Stimulated activated CD4-positive, alpha-beta T cell treated with anti-CD3 and anti-CD28 coated beads, Interleukin-2, amount 100 ng/mL, for 24 hours (primary cell): ENCODE measurements around the gene PQBP1.
A peak's percentile ranks its signal among the peaks of the same experiment; 100 is the strongest.
"Not testable (repeated sequence)": the region's sequence is repeated elsewhere in the genome, so short reads cannot be mapped to it uniquely, and the experiment has no call there.

Experiments
- DNase-seq, 2 donors: peaks; one replicate each; pipeline ENCODE4 v3.0.0-alpha.2; 2020

PQBP1 gene, protein sequence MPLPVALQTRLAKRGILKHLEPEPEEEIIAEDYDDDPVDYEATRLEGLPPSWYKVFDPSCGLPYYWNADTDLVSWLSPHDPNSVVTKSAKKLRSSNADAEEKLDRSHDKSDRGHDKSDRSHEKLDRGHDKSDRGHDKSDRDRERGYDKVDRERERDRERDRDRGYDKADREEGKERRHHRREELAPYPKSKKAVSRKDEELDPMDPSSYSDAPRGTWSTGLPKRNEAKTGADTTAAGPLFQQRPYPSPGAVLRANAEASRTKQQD

DNA sequence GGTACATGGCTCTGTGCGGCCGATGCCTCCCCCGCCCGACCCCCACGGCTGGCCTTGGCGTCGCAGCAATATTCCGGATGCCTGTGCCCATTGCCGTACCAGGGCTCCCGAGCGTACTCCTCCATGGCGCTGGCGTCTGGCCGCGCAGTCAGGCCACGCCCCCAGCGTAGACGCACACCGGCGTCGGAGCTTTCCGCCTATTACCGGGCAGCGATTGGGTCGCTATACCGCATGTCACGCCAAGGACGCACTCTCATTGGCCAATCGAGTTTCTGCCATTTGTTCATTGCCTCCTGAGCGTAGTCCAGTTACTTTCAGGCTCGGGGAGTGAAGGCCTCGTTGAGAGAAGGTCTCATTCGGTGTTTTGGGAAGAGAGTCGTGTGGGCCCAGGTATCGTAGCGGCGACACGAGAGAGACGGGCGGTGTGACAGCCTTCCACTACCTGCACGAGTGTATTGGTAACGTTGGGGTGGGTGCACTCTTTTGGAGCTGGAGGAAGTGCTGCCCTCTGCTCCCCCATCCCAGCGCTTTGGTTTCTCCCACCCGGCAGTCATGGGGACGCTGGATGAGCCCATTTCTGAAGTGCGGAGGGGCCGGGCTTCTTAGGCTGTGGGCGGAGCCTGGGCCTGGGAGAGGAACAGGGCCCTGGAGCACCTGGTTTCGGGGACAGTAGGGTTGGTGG is at the start of gene PQBP1, which contains the start of gene TIMM17B:
Gene PQBP1, plus strand, starts transcription at position 306 of the 682 bp plus-strand sequence. CDS start 580 bp downstream, outside the sequence.
Gene TIMM17B, minus strand, starts transcription at position 144 of the 682 bp plus-strand sequence. Its CDS starts 19 bp downstream, at position 125.
- peak; percentile 84 for DNase-seq

DNA sequence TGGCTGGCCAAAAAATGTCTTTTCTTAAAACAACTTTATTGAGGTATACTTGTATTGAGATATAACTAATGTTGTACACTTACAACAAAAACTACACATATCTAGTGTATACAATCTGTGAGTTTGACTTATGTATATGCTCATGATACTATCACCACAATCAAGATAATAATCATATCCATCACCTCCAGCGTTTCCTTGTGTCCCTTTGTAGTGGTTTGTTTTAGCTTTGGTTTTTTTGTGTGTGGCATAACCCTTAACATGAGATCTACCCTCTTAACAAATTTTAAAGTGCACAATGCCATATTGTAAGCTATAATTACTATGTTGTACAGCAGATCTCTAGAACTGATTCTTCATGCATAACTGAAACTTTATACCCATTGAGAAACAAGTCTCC is 48.9 kb upstream of the PQBP1 start:
- no peak for DNase-seq

DNA sequence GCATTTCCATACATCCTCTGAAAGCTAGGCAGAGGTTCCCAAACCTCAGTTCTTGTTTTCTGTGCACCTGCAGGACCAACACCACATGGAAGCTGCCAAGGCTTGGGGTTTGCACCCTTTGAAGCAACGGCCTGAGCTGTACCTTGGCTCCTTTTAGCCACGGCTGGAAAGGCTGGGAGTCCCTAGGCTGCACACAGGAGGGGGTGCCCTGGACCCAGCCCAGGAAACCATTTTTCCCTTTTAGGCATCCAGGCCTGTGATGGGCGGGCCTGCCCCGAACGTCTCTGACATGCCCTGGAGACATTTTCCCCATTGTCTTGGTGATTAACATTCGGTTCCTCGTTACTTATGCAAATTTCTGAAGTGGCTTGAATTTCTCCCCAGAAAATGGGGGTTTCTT is 44.9 kb upstream of the PQBP1 start:
- DNase-seq = no peak

DNA sequence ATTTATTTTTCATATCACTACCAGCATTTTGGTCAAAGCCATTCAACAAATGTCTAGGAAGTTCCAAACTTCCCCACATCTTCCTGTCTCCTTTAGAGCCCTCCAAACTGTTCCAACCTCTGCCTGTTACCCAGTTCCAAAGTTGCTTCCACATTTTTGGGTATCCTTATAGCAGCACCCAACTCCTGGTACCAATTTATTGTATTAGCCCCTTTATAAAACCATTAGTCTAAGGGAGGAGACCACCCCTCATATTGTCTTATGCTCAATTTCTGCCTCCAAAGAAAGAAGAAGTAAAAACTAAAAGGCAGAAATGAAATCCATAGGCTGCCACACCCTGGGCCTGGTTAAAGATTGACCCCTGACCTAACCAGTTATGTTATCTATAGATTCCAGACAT is 44.2 kb upstream of the PQBP1 start:
- DNase-seq = not testable (repeated sequence)

DNA sequence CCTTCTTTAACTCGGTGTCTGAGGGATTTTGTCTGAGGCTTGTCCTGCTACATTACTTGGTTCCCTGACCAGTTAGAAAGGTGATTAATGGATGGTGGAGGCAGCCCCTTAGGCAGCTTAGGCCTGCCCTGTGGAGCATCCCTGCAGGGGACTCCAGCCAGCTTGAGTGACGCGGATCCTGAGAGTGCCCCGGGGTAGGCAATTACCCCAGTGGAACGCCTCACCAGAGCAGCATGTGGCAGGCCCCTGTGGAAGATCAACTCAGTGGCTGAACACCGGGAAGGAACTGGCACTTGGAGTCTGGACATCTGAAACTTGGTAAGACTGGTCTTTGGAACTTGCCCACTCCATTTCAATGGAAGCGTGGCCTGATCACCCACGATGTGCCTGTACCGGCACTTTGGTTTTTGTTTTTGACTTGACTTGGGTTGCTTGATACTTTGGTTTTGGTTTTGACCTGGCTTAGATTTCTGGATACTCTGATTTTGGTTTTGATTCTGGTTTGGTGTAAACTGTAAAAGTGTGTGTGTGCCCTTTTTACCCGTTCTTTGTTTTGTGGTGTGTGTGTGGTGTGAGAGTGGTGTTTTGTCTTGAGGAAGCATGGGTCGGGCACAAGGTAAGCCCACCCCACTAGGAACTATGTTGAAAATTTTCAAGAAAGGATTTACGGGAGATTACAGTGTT is 43.5 kb upstream of the PQBP1 start:
- DNase-seq = not testable (repeated sequence)

DNA sequence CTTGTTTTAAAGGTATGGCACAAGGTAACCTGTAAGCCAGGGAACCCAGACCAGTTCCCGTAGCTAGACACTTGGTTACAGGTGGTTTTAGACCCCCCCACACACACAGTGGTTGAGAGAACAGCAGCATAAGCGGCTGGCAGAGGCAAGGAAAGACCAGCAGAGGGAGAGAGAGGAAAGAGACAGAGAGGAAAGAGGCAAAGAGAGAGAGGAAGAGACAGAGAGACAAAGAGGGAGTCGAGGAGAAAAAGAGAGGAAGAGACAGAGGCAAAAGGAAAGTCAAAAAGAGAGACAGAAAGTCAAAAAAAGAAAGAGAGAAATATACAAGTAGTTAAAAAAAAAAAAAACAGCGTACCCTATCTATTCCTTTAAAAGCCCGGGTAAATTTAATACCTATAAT is 42.8 kb upstream of the PQBP1 start:
- DNase-seq = no peak

DNA sequence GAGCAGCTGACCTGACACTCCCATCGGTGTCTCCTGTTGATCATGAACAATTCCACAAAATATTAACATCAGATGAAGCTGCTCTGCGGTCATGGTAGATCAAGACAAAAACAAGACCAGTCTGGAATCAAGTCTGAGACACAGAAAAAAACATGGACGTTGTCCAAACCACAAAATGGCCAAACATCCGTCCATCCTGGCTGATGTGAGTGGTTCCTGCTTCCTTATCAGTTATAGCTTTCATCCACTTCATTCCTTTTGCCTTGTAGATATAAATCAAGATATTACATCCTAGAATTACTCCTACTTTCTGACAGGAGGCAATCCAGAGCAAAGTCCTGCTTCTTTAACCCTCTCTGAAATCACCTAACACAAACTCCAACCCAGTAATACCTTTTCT is 33.5 kb upstream of the PQBP1 start:
- DNase-seq = no peak

DNA sequence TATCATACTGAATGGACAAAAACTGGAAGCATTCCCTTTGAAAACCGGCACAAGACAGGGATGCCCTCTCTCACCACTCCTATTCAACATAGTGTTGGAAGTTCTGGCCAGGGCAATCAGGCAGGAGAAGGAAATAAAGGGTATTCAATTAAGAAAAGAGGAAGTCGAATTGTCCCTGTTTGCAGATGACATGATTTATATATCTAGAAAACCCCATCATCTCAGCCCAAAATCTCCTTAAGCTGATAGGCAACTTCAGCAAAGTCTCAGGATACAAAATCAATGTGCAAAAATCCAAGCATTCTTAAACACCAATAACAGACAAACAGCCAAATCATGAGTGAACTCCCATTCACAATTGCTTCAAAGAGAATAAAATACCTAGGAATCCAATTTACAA is 25.7 kb upstream of the PQBP1 start:
- not testable (repeated sequence) for DNase-seq

DNA sequence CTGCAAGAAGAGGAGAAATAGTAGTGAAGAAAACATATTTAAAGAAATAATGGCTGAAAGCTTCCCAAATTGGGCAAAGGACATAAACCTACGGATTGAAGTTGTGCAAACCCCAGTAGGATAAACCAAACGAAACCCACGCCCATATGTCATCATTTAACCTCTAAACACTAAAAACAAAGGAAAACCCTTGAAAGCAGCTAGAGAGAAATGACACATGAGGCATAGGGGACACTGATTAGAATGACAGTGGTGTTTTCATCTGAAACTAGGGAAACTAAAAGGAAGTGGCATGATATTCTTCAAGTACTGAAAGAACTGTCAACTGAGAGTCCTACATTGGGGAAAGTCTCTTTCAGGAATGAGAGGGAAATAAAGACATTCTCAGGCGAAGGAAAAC is 20.8 kb upstream of the PQBP1 start:
- DNase-seq = not testable (repeated sequence)

DNA sequence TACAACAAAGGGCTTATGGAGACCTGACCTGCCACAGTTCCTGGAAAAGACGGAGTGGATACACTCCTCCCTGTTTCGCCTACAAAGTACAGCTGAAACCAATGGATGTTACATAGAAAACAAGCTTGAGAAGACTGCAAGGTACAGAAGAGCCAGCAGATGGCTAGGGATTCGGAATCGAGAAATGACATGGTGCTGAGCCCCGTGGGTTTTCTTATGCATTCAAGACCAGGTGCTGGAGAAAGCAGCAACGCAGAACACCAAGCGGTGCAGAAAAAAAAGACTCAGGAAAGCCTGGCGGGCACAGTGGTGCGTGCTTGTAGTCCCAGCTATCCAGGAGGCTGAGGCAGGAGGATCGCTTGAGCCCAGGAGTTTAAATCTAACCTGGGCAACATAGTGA is 14.0 kb upstream of the PQBP1 start:
- no peak for DNase-seq

DNA sequence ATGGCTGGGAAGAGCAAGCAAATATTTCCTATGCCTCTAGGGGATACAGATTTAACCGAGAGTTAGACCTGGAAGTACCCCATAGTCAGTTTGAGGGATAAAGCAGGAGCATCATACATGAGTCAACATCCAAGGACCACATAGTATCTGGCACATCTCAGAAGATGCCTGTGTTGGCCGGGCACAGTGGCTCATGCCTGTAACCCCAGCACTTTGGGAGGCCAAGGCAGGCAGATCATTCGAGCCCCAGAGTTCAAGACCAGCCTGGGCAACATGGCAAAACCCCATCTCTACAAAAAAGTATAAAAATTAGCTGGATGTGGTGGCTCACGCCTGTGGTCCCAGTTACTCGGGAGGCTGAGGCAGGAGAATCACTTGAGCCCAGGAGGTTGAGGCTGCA is 11.1 kb upstream of the PQBP1 start:
- not testable (repeated sequence) for DNase-seq

DNA sequence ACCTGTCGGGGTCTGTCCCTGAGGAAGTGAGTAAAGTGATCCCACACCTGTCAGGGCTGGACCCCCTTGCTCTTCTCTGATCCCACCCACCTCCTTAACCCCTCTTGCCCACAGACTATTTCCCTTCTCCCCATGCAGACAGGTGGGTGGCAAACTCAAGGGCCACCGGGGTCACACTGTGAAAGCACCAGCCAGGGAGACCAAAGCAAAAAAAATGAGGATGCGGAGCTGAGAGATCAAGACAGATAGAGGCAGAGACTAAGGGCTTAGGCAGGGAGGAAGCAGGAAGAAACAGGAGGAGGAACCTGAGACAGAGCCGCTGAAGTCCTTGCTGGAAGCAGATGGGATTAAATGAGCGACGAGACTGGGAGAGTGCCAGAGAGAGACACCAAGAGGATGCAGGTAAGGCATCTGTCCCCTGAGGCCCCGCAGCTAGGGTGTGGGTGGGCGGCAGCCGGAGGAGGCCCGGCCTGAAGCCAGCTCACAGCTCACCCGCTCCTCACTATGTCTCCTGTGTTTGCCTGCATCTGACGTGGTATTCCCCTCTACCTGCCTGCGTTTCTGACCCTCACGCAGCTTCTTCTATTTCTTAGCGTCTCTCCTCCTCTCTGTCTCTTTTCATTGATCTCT is 7.3 kb upstream of the PQBP1 start:
- DNase-seq = peak in 1 of 2 donors; percentile 25

DNA sequence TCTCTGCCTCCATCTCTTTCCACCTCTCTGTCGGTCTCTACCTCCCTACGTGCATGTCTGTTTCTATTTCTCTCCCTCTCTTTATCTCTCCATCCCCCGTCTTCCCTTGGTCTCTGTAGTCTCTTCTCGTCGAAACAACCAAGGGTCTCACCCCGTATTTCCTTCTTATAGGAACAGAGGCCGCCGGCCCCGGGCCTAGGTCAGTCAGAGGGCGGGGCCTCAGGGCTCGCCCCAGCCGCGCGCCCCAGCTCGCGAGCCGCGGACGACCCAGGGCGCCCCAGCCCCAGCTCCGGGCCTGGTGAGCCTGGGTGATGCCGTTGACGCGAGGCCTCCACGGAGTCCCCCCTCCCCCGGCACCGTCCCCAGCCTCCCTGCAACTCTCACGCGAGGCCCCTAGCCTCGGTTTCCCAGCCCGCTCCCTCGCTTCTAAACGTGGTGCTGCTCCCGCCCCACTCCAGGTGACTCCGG is 6.8 kb upstream of the PQBP1 start:
- peak; percentile 32 to 34 for DNase-seq

DNA sequence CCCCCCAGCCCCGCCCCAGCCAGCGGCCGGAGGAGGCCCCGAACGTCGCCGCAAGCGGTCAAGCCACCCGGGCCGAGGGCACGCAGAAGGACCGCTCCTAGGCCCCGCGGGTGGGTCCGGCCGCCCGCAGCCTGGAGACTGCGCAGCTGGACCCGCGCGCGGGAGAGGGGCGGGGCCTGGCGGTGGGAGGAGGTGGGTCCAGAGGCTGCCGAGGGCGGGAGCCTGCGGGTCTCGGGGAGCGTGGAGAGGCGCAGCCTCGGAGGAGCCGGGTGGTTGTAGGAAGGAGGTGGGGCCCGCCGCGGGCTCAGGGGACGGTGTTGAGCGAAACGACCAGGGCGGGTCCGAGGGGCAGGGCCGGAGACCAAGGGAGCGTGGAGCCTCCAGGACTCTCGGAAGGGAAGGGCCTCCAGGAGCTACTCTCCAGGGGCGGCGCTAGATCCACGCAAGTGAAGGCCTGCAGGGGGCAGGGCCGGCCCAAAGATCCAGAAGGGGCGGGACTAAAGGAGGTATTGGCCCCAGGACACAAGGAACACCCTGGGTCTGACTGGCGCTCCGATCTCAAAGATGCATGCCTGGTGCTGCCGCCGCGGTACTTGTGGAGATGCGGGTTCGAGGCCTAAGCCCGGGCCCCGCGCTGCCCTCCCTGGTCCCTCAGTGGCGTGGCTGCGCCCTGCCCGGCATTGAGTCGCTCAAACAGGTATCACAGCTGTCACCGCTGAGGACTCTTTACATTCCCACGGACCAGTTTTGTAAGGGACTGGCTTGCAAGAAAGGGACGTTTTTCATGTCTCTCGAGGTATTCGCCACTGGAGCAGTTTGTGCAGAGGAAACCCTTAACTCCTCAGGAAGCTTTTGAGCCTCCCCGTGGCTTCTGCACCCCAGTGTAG is 6.1 kb upstream of the PQBP1 start:
- DNase-seq = peak; percentile 74 to 77

DNA sequence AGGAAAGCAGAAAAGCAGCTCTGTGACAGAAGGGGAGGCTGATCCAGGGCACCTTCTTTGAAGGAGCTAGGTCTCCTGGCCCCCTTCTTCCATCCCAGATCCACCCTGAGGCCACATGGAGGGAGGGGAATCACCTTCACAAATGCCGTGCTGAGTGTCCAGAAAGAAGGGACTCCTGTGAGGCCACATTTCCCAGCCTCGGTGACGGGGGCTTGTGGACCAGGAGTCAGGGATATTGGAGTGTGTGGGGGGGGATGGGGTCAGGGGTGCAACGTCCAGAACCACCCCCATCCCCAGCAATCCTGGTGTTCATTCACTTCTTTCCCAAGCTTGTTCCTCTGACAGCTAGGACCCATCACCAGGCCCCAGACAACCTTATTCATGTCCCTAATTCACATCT is 4.8 kb upstream of the PQBP1 start:
- no peak for DNase-seq

DNA sequence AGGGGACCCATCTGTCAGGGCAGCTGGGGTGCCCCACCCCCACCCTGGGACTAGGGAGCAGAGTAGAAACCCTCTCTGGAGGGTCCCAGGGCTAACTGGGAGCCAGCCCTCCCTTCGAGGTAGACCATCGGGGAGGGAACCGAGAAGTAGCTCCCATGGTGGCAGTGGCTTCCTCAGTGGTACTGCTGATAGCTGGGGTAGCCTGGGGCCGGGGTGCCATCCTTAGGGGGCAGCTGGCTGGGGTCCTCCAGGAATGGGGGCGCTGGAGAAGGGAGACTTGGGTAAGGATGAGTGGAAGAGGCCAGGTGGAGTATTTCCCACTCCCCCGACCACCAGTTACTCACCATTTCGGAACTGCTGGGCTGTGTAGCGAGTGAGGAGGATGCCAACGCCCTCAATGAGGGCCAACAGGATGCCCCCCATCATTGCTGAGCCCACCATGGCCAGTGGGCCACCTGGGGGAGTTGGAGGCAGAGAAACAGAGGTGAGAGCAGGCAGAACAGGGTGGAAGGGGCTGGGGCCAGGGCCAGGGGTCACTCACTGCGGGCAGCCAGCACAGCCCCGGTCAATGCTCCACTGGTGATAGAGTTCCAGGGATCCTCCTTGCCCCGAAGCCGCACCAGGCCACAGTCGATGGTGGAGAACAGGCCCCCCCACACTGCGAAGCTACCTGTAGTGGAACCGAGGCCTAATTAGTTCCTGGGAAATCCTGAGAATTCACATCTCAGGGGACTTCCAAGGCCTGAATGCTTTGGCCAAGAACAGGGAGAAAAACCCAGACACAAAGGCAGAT is 4.0 kb upstream of the PQBP1 start:
- no peak for DNase-seq

DNA sequence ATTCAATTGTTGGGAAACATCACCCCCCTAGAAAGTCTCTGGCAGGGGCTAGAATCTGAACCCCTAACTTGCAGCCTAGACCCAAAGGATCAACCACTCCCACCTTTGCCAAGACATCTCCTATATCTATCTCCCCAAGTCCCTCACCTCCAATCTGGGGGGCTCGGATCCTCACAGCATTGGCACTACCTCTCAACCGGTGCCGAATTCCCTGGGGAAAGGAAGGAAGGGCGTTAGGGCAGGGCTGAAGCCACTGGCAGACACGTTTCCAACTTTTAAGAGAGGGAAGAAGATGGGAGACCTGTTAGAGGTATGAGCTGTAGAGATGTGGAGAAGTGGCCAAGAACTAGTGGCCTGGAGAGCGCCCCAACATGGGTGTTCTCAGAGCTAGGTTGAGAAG is 2.8 kb upstream of the PQBP1 start:
- no peak for DNase-seq

DNA sequence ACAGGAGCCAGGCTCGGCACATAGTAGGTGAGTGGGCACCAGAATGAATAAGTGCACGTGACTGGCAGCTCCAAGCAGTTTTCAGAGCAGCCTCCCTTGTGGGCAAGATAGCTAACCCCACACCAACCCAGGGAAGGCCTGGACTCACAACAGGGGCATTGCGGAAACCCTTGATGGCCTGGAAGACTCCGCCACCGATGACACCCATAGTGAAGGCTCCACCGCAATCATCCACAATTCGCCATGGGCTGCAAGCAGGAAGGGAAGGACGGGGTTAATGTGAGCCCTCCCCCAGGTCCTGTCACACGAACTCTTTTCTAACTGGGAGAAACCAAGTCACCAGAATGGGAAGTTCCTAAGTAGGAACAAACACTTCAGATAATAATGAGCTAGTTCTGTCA is 1.1 kb upstream of the PQBP1 start:
- no peak for DNase-seq

DNA sequence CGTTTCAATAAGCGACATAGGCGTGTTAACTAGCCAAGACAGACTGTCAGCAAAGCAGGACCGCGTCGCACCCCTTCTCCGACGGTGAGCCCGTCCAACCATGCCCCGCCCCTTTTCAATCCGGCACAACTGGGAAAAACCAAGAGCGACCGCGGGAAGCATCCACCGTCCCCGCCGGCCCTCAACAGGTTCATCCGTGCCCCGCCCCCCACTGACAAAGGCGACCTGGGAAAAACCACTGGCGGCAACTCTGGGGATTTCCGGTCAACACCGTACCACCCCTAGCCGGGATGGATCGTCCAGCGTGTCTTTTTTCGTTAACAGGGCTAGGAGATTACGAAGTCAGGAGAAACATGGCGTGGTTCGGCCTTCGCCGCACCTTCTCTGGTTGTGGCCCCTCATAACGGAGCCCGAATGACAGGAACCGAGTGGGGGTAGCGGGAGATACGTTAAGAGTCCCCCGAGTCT is 539 bp upstream of the PQBP1 start:
- peak; percentile 70 for DNase-seq

DNA sequence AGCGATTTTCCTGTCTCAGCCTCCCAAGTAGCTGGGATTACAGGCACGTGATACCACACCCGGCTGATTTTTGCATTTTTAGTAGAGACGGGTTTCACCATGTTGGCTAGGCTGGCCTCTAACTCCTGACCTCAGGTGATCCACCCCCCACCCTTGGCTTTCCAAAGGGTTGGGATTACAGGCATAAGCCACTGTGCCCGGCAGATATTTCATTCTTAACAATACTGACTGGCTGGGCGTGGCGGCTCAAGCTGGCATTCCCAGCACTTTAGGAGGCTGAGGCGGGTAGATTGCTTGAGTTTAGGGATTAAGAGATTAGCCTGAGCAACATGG is 1.3 kb downstream of the PQBP1 start:
- no peak for DNase-seq

DNA sequence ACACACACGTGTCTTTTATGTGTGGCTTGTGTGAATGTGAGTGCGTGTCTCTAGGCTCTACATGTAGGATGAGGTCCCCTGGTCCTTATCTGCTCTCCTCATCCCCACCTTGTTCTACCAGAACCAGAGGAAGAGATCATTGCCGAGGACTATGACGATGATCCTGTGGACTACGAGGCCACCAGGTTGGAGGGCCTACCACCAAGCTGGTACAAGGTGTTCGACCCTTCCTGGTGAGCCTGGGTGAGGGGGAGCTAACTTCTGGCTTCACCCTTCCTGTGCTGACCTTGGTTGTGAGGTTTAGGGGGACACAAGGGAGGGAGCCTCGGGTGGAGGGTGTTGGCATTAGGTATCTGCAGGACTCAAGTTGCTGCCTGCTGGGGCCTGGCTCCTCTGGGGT is 3.3 kb downstream of the PQBP1 start:
- no peak for DNase-seq
